CD4-positive, alpha-beta T cell treated with Interleukin-15 for 4 hours (primary cell): ENCODE measurements around the gene ZNF470.

Experiments
- DNase-seq: peaks from one replicate; pipeline ENCODE4 v3.0.0-alpha.2; 2020; ENCODE audit warnings: low spot score

The ZNF470 gene

DNA sequence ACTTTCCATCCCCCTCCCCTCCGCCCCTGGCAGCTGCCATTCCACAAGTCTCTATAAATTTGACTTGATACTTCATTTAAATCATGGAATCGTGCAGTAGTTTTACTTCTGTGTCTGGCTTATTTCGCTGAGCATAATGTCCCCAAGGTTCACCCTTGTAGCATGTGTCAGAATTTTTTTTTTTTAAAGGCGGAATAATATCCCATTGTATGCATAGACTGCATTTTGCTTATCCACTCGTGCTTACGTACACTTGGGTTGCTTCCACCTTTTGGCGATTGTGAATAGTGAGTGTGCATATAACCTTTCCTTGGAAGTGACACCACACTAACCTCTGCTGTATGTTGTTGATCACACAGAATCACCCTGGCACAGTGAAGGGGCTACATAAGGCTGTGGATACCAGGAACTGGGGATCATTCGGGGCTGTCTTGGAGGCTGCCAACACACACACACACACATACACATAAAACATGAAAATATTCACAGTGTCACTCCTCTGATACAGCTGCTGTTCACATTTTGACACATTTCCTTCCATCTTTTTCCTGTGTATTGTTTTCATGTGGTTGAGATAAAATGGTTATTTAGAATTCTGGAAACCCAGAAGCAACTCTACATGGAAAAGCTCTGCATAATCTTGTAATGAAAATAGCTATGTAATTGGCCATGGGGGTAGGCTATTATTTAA, 41.2 kb downstream of the ZNF470 start:
- no peak for DNase-seq

DNA sequence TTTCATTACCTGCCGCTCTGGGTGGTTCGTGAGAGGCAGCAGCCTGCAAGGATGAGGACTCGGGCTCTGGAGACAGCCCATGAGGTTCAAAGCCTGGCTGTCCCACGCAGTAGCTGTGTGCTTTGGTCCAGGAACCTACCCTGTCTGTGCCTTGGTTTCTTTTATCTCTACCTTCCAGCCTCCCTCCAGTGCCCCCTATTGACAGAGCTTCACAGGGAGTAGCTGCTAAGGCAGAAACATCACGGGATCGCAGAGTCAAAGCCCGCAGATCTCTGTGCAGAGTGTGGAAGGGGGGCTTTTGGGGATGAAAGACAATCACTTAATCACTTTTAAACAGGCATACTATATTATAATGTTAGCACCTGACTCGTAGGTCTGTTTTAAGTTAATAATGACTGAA, 44.0 kb downstream of the ZNF470 start:
- no peak for DNase-seq

DNA sequence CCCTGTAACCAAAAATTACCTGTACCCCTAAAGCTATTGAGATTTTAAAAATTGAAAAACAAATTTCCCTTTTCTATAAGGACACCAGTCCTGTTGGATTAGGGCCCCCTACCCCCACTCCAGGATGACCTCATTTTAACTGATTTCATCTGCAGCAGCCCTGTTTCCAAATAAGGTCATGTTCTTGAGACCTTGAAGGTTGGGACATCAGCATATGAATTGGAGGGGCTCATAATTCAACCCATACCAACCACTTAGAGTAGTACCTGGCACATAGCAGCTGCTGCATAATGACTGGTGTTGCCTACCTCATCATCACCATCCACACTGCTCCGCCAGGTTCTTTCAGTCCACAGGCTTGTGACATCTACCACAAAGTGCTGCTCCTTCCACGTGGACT, 45.5 kb downstream of the ZNF470 start:
- DNase-seq, result no peak

DNA sequence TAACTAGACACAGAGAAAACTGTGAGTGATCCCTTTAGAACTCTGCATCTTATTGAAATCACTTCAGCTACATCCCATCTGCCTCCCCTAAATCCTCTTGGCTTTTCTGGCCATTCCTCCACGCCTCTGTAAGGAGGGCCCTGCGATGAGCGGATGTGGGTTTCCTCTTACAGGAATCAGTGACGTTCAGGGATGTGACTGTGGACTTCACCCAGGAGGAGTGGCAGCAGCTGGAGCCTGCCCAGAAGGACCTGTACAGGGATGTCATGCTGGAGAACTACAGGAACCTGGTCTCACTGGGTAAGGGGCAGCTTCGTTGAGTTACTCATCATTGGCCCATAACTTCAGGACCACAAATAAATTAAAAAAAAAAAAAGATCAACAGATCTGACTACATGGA, 46.4 kb downstream of the ZNF470 start:
- DNase-seq, result no peak

DNA sequence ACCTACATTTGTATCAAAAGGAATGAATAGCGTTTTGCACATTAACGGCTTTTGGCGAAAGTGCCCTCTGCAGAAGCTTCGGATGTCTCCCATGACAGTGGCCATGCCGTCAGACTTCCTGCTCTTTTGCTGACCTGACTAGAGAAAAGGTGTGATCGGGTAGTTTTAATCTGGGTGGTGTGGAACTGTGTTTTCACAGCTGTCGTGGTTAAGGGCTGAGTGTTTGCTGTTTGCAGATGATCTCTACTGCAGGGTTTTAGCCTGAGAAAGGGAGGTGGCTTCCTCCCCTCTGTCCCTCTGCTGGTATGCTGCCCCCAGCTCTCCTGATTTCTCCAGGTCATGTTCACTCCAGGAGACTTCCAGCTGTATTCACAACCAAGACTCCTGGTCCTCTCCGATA, 50.3 kb downstream of the ZNF470 start:
- no peak for DNase-seq

DNA sequence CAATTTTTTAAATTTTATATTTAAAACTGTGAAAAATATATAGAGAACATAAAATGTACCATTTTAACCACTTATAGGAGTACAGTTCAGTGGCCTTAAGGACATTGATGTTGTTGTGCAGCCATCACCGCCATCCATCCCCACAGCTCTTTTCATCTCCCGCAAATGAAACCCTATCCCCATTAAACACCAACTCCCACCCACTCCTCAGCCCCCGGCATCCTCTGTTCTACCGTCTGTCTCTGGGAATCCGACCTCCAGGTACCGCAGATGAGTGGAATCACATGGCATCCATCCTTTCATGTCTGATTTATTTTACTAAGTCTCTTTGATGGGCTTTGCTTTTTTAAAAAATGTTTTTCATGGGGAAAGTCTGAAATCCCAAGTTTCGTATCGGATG, 51.9 kb downstream of the ZNF470 start:
- no peak for DNase-seq

DNA sequence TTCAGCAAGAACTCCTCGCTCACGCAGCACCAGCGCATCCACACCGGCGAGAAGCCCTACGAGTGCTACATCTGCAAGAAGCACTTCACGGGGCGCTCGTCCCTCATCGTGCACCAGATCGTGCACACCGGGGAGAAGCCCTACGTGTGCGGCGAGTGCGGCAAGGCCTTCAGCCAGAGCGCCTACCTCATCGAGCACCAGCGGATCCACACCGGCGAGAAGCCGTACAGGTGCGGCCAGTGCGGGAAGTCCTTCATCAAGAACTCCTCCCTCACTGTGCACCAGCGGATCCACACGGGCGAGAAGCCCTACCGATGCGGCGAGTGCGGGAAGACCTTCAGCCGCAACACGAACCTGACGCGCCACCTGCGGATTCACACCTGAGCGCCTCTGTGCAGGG, 55.1 kb downstream of the ZNF470 start:
- DNase-seq, result no peak

DNA sequence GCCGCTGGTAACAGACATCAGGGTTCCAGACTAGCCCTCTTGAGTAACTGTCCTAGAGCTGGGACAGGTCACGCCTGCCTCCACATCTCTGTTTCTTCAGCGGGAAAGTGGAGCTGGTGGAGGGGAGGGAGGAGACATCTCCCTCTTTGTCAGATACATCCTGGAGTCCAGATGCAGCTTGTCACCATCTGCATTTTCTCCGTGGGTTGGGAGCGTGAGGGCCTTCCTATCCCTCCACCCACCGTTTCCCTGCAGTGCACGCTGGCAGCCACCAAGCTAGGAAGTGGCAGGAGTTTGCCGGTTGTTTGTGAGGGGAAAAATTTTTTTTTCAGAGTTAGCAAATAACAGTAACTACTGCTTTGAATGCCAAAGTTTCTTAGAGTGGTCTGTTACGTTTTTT, 55.7 kb downstream of the ZNF470 start:
- no peak for DNase-seq

DNA sequence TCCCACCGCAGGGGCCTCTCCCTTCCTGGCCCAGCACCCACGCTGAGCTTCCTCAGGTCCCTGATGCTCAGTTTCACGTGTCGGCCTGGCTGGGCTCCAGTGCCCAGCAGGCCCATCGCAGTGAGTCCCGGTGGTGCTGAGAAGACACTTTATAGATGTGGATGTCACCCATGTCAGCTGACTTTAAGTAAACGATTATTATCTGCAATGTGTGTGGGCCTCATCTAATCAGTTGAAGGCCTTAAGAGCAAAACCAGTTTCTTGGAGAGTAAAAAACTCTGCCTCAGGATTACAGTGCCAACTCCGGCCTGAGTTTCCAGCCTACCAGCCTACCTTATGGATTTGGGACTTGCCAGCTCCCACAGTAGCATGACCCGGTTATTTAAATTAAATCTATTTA, 58.4 kb downstream of the ZNF470 start:
- DNase-seq, result no peak

DNA sequence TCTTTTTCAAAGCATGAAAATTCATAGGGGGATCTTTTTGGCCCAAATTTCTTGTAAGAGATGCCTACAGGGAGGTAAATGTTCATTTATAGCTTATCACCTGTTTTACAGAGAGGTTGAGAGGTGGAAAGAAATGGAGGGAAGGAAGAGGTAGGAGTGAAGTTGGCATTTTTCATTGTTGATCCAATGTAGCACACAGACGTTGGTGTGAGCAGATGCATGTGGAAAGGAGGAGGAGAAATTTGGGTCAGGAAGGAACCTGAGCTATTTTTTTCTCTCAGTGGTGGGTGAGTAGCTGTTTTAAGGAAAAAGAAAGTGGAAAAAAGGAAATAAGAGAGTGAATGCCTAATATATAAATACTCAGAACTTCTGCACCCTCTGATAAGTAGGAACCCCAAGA, 65.8 kb downstream of the ZNF470 start:
- no peak for DNase-seq

DNA sequence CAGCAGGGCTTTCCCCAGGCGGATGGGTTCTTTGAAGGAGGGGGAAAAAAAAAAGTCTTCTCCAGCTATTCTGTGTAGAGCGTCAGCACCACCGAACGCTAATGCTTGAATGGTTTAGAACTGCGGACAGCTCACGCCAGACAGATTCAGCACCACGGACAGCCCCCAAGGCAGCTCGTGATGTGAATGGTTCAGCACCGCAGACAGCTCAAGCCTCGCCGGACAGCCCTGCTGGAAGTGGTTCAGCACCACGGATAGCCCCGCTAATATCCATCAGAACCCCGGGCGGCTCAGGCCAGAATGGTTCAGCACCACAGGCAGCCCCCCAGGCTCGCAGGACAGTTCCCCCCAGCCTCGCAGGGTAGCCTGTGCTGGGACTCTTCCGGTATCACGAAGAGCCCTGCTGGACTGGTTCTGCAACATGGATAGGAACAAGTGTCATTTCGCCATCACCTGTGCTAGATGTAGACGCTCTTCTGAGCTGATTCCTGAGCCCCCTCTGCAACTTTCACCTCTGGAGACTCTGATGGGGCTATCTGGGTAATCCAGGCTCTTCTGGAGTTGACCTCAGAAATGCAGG, 70.8 kb downstream of the ZNF470 start:
- no peak for DNase-seq
